ENCODE data around the gene EFL1.

Gene EFL1

DNA sequence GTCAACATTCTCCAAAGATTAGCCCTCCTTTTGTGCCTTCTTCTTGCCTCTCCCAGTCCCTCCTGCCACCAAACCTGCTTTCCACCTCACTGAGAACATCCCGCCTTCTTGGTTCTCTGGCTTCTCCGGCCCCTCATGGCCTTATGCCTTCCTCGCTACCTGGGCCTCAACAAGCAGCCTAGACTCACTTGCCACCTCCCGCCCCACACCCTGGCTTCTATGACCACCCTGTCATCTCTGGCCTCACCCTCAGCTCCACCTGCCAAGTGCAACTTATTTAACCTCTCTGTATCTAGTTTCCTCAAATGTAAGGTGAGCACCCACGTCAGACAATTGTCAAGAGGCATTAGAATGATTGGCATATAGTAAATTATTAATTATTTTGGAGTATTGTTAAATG, 147.9 kb downstream of the EFL1 start:
- DNase-seq = peak; percentile 15

- DNase-seq = no peak
These were observed 149.3 kb downstream of the EFL1 start for GRCh38 chr15:82113106-82113715.

DNA sequence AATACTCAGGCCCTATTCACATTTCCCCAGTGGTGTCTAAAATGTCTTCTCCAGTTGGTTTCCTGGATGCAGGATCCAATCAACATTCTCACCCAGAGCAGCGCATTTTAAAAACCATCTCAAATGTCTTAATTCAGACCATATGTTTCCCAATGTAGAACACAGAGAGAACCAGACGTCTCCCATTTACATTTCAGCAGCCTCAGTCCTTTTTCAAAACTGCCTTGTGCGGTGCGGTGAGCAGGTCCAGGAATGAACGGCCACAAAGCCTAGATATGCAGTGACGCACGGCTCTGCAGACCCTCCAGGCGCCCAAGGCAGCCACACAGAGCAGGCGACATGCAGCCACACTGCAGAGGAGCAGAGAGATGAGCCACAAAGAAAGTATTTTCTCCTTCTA, 150.6 kb downstream of the EFL1 start:
- no peak for DNase-seq

DNA sequence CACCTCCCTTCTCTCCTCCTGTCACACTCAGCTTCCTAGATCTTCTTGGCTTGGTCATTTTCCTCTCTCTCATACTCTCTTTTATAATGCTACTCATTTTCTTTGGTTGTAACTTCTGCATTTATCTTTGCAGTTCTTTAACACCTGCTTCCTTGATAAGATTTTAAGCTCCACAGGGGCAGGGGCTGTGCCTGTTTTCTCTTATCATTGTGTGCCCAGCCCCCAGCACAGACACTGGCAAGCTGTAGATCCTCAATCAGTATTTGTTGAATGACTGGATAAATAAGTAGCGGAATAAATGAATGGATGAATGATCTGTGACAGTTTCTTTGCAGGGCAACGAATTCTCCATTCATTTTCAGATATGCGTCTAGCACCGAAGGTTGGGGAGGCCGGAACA, 152.4 kb downstream of the EFL1 start:
- DNase-seq = no peak

DNA sequence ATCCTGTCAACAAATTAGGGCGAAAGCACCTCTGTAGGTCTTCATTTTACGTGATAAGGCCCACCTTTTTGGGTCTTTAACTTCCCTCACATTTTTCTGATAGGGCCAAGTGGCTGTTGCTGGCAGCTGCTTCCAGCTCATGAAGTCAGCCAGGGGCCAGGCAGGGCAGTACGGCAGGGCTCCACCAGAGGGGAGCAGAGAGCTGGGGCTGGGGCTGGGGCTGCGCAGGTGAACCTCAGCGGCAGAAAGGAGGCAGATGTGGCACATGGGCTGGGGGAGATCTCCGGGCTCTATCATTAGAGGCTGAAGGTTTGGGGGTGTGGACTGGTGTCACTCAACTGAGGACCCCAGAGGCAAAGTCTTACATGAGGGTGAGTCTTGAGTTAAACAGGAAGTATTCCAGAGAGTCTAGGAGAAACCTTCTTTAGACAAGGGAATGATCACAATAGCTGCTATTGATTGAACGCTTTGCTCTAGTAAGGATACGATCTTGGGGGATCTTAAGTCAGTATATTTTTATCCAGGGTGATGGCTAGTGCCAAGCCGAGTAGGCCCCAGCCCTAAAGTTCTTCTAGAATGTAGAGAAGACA, 153.9 kb downstream of the EFL1 start:
- no peak for DNase-seq

DNA sequence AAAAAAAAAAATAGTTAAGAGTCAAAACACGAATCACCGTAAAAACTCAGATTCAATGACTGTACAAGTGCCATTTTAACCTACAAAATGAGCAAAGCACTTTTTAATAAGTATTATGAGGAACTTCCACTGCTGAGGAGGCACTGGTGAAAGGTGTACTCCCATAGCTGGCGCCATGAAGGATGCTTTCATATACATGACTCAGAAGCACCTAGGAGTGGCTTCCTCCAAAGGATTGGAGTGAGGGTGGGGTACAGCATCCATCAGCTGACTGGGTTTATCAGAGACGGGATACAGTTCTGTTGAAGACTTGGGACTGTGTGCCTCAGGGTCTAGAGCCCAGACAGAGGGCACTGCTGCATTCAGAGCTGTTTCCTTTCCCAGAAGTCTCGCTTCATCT, 155.9 kb downstream of the EFL1 start:
- DNase-seq = no peak

- DNase-seq = peak; percentile 14
These were observed 156.9 kb downstream of the EFL1 start for GRCh38 chr15:82105451-82106215.

DNA sequence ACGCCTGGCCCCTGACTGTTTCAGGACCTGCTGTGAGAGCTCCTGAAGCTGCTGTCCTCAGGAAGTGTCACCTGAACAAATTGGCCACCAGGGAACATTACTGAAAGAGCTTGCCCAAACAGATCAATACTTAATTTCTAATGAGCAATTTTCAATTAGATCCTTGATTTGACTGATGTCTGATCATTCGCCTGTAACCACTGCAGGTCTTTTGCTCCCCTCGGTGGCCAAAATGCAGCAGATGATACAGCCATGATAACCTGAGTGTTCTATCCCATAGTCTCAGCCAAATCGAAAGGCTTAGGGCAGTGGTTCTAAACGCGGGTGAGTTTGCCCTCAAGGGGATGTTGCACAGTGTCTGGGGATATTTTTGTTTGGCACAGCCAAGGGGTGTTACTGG, 159.1 kb downstream of the EFL1 start:
- no peak for DNase-seq

- DNase-seq = no peak
These were observed 162.2 kb downstream of the EFL1 start for GRCh38 chr15:82100111-82100929.

DNA sequence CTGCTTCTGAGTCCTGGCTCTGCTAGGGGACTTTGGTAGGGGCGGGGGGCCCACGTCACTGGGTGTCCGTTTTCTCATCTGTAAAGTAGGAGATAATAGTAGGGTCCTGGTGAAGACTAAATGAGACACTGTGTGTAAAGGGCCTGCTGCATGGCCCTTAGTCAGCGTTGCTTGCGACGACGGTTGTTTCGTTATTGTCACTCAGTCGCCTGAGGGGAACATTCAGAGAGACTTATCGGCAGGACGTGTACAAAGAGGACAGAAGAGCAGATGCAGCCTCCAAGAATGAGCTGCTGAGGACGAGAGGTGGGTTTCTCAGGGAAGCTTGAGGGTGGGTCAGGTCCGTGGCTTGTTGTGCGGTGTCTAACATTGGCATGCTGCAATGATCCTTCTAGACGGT, 163.9 kb downstream of the EFL1 start:
- DNase-seq = no peak

DNA sequence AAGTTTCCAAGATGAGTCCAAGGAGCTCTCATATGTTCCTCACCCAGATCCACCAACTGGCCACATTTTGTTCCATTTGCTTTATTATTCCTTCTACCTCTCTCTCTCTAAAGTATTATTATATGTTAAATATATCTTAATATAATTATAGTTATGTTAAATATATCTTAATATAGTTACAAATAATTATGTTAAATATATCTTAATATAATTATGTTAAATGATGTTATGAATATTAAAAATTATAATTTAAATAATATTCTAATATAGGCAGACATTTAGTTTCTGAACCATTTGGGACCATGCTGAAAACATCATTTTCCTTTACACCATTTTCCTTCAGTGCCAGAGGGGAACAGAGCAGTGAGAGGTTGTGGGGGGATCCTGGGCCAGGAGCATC, 166.7 kb downstream of the EFL1 start:
- DNase-seq = no peak

DNA sequence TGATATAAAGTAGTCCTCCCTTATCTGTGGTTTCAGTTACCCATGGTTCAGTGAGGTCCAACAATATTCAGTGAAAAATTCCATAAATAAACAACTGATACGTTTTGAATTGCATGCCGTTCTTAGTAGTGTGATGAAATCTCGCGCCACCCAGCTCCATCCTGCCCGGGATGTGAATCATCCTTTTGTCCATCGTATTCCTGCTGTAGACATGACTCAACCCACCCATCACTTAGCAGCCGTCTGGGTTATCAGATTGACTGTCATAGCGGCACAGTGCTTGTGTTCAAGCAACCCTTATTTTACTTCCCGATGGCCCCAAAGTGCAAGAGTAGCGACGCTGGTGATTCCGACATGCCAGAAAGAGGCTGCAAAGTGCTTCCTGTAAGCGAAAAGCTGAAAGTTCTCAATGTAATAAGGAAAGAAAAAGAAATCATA, 168.7 kb downstream of the EFL1 start:
- no peak for DNase-seq

GRCh38 chr15:82093325-82093724, 169.2 kb downstream of the EFL1 start:
- DNase-seq = no peak

DNA sequence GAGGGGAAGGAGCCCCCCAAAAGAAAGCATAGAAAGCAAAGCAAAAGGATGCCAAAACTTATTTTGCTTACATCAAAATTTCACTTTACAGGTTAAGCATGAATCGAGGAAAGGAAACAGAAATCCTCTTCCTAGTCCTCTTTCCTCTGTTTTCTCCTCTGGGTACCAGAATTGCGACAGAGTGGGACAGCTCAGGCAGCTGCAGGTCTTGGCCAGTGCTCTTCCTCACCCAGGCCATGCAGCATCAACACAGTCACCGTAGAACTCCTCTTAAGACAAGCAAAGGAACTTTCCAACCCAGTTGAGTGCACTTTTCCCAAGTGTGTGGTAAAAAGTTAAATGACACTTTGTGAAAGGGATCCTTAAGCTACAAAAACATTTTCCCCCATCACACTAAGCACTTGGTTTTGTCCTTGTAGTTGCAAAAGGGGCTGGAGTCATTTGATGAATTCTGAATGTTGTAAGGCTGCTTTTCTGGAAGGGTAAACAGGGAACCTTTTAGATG, 170.8 kb downstream of the EFL1 start:
- DNase-seq = no peak

- no peak for DNase-seq
These were observed 176.1 kb downstream of the EFL1 start for GRCh38 chr15:82086243-82086995.

DNA sequence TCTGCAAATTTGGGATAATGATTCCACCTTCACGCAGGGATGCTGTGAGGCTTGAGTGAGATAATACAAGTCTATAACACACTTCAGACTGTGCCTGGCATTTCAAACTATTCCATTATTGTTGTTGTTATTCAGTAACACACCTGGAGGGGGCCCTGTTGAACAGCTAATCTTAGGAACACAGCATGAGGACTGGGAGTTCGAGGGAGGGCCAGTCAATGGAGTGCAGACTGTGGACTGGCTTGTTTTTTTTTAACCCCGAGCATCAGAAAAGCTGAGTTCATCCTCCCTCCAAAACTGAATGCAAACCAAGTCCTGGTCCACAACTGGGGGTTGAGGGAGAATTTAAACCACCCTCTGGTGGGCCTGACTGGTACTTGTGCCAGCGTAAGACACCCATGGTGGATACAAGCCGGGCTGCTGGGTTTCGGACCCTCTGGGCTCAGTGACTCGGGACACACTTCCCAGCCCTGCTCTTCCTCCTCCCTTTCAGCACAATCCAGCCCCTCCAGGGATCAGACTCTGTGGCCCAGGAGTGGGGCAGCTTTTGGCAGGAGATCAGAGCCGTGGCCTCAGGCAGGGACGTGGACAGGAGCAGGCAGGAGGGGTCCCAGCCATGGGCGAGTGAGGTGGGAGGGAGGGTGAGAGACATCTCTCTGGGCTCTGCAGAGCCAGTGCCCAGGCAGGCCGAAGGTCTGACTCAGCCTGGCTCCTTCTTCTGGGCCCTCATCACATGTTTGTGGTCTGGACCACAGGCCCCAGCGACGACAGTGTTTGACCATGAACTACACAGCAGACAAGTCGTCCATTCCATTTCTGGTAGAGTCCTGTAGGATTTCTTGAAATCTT, 180.4 kb downstream of the EFL1 start:
- no peak for DNase-seq

DNA sequence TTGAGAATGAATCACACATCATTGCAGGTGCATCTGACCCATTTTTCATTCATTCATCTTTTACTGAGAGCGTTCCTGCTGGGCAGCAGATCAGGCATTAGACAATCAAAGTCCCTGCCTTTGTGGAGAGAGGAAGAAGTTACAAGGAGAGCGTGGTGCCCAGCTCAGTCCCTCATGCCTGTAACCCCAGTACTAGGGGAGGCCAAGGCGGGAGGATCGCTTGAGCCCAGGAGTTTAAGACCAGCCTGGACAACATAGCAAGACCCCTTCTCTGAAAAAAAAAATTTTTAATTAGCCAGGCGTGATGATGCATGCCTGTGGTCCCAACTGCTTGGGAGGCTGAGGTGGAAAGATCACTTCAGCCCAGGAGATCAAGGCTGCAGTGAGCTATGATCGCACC, 181.8 kb downstream of the EFL1 start:
- no peak for DNase-seq
